HCT116 (cell line): ENCODE measurements around the gene PPIL1. TPM values are rescaled to one million over a fixed set of nuclear protein-coding genes. Genes with fewer than 3 reads are reported as not detected.

ENCODE experiments used
- ATAC-seq: fragments of 200-7000 bp; cut with Tn5 transposase; 2 replicates; pipeline ENCODE4 v1.9.1; 2020; ENCODE audit warnings: mild to moderate bottlenecking, moderate library complexity
- BruUV-seq: library from RNA; stranded (reverse); fragments of 400-500 nt; replicated peaks from 2 replicates; lab custom pipeline; 2021; lab: Mats Ljungman, UMichigan
- CTCF ChIA-PET: fragments of 300-600 bp; sonication (Branson Sonifier 250); formaldehyde crosslinking; loops from one replicate; lab custom pipeline; 2021; ENCODE audit warnings: antibody characterized with exemption; lab: Charles Lee
- POLR2A ChIA-PET: fragments of 300-600, 350-600 bp; sonication (Branson Sonifier 250); formaldehyde crosslinking; loops from one replicate; lab custom pipeline; 2021; ENCODE audit warnings: antibody characterized with exemption; lab: Charles Lee
- RAD21 ChIA-PET, 2 experiments: fragments of 300-600 bp; sonication (Branson Sonifier 250); formaldehyde crosslinking; loops; one replicate each; lab custom pipeline; 2023; ENCODE audit warnings: low total read pairs in 2 of 2; ENCODE audit not compliant: uncharacterized antibody in 2 of 2, unreplicated experiment in 2 of 2, low non-redundant PET in 1 of 2; lab: Charles Lee
- DNase-seq: peaks from one replicate; pipeline ENCODE4 v3.0.0-alpha.2; 2010; ENCODE audit warnings: low read depth, low spot score
- H2AFZ ChIP-seq: fragments of 200-600 bp; shearing (Covaris generic), sonication (generic); 2 replicates; pipeline ENCODE4 v1.6.1; 2017; ENCODE audit warnings: low read depth, mixed run types, mixed read lengths, antibody characterized with exemption, low read length; ENCODE audit not compliant: poor library complexity, severe bottlenecking
- H3K27ac ChIP-seq: 2 replicates; pipeline ENCODE4 v1.5.1; 2012; ENCODE audit warnings: low read depth, low read length
- H3K27me3 ChIP-seq: fragments of 200-600 bp; sonication (generic); 2 replicates; pipeline ENCODE4 v1.6.1; 2016; ENCODE audit warnings: mixed run types, low read length, mixed read lengths; ENCODE audit not compliant: insufficient read depth
- H3K36me3 ChIP-seq, 2 experiments: fragments of 200-500 bp in 1 of 2; fragments of 200-600 bp in 1 of 2; sonication (Bioruptor generic) in 1 of 2; sonication (generic) in 1 of 2; 2 replicates each; pipeline versions ENCODE4 v1.5.1 to v1.6.1; 2014 to 2016; ENCODE audit warnings: low read length in 2 of 2, inconsistent platforms in 1 of 2, mixed read lengths in 1 of 2, mixed run types in 1 of 2; ENCODE audit not compliant: insufficient read depth in 2 of 2, control insufficient read depth in 1 of 2
- H3K4me1 ChIP-seq, 2 experiments: fragments of 200-600 bp in 1 of 2; sonication (generic) in 1 of 2; 2 replicates each; pipeline versions ENCODE4 v1.5.1 to v1.6.1; 2012 to 2017; ENCODE audit warnings: low read length in 2 of 2, inconsistent platforms in 1 of 2, mild to moderate bottlenecking in 1 of 2, mixed read lengths in 1 of 2, mixed run types in 1 of 2, moderate library complexity in 1 of 2; ENCODE audit not compliant: insufficient read depth in 2 of 2, control insufficient read depth in 1 of 2
- H3K4me2 ChIP-seq: fragments of 200-600 bp; sonication (generic); 2 replicates; pipeline ENCODE4 v1.6.1; 2017; ENCODE audit warnings: mixed run types, low read length, mixed read lengths
- H3K4me3 ChIP-seq, 2 experiments: fragments of 200-600 bp in 1 of 2; sonication (generic) in 1 of 2; replicated peaks in 1 of 2; 2 replicates each; pipeline ENCODE4 v1.5.1; 2011 to 2016; ENCODE audit warnings: low read length in 2 of 2, control low read depth in 1 of 2, low read depth in 1 of 2, mild to moderate bottlenecking in 1 of 2, mixed read lengths in 1 of 2, mixed run types in 1 of 2
- H3K79me2 ChIP-seq: fragments of 200-600 bp; sonication (generic); 2 replicates; pipeline ENCODE4 v1.6.1; 2017; ENCODE audit warnings: mild to moderate bottlenecking, mixed run types, low read length, moderate library complexity, mixed read lengths; ENCODE audit not compliant: insufficient read depth
- H3K9ac ChIP-seq: fragments of 200-600 bp; sonication (generic); 2 replicates; pipeline ENCODE4 v1.6.1; 2016; ENCODE audit warnings: low read length, mixed read lengths
- H3K9me2 ChIP-seq: fragments of 200-600 bp; sonication (generic), shearing (Covaris generic); 2 replicates; pipeline ENCODE4 v1.6.1; 2017; ENCODE audit warnings: mixed run types, mild to moderate bottlenecking, moderate library complexity; ENCODE audit not compliant: insufficient read depth
- H3K9me3 ChIP-seq, 2 experiments: fragments of 200-500 bp in 1 of 2; fragments of 200-600 bp in 1 of 2; sonication (Bioruptor generic) in 1 of 2; sonication (generic) in 1 of 2; 2 replicates each; pipeline ENCODE4 v1.6.1; 2014 to 2017; ENCODE audit warnings: low read length in 2 of 2, mixed read lengths in 2 of 2, inconsistent platforms in 1 of 2, low read depth in 1 of 2, mild to moderate bottlenecking in 1 of 2, mixed run types in 1 of 2, moderate library complexity in 1 of 2; ENCODE audit not compliant: control insufficient read depth in 1 of 2, insufficient read depth in 1 of 2
- H4K20me1 ChIP-seq: fragments of 200-600 bp; sonication (generic), shearing (Covaris generic); 2 replicates; pipeline ENCODE4 v1.6.1; 2017; ENCODE audit warnings: mixed run types, mild to moderate bottlenecking, moderate library complexity; ENCODE audit not compliant: insufficient read depth
- CEBPB ChIP-seq: IDR thresholded peaks from 2 replicates; pipeline ENCODE4 v1.6.1; 2012; ENCODE audit warnings: low read depth
- ELF1 ChIP-seq: IDR thresholded peaks from 2 replicates; pipeline ENCODE4 v1.6.1; 2012; ENCODE audit warnings: low read depth, borderline replicate concordance
- RAD21 ChIP-seq: IDR thresholded peaks from 2 replicates; pipeline ENCODE4 v1.6.1; 2012; ENCODE audit warnings: low read depth, mild to moderate bottlenecking
- SIN3A ChIP-seq: IDR thresholded peaks from 2 replicates; pipeline ENCODE4 v1.6.1; 2012; ENCODE audit warnings: low read depth
- SP1 ChIP-seq: IDR thresholded peaks from 2 replicates; pipeline ENCODE4 v1.6.1; 2012; ENCODE audit warnings: low read depth
- SRF ChIP-seq: IDR thresholded peaks from 2 replicates; pipeline ENCODE4 v1.6.1; 2012; ENCODE audit warnings: low read depth
- ZNF274 ChIP-seq: fragments of 200-500 bp; sonication (Bioruptor generic); IDR thresholded peaks from 2 replicates; pipeline ENCODE4 v1.6.1; 2014; ENCODE audit warnings: mild to moderate bottlenecking, low read depth, low read length, inconsistent platforms
- intact Hi-C: fragments of 100-400 bp; cut with micrococcal nuclease; formaldehyde crosslinking; loops from 2 replicates; pipeline ENCODE4 v1.10.0; 2022
- total RNA-seq: library from RNA; stranded (reverse); gene quantifications from one replicate; pipeline ENCODE4 v1.2.1, GENCODE V29; 2021; ENCODE audit not compliant: unreplicated experiment
- TF ChIP-seq, protein P1 (sequence below): IDR thresholded peaks from 2 replicates; pipeline ENCODE4 v1.6.1; 2012
- TF ChIP-seq, protein P2 (sequence below), 3 experiments: fragments of 200-600 bp in 1 of 3; sonication (generic) in 1 of 3; IDR thresholded peaks in 2 of 3; conservative IDR thresholded peaks in 1 of 3; 2 replicates each; pipeline ENCODE4 v1.5.1; 2012 to 2017; ENCODE audit warnings: low read depth in 2 of 3, low read length in 2 of 3, antibody characterized with exemption in 1 of 3, borderline replicate concordance in 1 of 3, control low read depth in 1 of 3, mild to moderate bottlenecking in 1 of 3, mixed read lengths in 1 of 3, mixed run types in 1 of 3, moderate library complexity in 1 of 3; ENCODE audit not compliant: insufficient read depth in 1 of 3

The PPIL1 gene
- total RNA-seq, 1 experiment from 2014 or later = 42.0 TPM

DNA sequence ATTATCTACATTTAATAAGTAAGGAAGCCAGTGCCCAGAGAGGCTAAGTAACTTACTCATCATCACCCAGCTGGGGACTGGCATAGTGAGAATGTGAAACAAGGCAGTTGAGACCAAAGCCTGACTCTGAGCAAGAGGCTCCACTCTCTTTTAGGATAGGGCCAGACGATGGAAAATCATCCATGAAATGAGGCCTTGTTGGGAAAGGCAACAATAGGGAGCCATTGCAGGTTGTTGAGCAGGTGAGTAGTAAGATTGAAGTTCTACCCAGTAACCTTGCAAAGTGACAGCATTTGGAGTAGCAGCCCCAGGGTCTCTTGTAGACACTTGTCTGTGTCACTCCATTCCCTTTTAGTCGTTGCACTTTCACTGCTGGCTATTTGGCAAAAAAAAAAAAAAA, 32.8 kb downstream of the PPIL1 start:
- ATAC-seq = no peak
- no peaks in the 10 kb centered on the region for H4K20me1 ChIP-seq
- no TSS peak for BruUV-seq
- H3K27me3 ChIP-seq = peaks cover 10% of the 10 kb centered on the region; the same call in 1 of the 2 replicates
- RAD21 ChIA-PET = no interaction called here
- H3K9me2 ChIP-seq = no peaks in the 10 kb centered on the region
- CTCF ChIA-PET = interaction anchor here (1.2 kb wide), 1 partner anchor 10 kb away, joined by 3 read pairs; no protein-coding TSS in a partner anchor
- no peak for DNase-seq
- intact Hi-C loops = no loop called here
- H3K9ac ChIP-seq = no peak overlapping the region
- no peaks in the 10 kb centered on the region for H3K36me3 ChIP-seq
- H2AFZ ChIP-seq = no peak overlapping the region
- TF ChIP-seq SRF (no peak), CEBPB (no peak), ELF1 (no peak), SP1 (no peak), SIN3A (no peak), RAD21 (no peak), ZNF274 (no peak)
- TF ChIP-seq, protein P1, sequence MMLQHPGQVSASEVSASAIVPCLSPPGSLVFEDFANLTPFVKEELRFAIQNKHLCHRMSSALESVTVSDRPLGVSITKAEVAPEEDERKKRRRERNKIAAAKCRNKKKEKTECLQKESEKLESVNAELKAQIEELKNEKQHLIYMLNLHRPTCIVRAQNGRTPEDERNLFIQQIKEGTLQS = no peak
- TF ChIP-seq, protein P2, sequence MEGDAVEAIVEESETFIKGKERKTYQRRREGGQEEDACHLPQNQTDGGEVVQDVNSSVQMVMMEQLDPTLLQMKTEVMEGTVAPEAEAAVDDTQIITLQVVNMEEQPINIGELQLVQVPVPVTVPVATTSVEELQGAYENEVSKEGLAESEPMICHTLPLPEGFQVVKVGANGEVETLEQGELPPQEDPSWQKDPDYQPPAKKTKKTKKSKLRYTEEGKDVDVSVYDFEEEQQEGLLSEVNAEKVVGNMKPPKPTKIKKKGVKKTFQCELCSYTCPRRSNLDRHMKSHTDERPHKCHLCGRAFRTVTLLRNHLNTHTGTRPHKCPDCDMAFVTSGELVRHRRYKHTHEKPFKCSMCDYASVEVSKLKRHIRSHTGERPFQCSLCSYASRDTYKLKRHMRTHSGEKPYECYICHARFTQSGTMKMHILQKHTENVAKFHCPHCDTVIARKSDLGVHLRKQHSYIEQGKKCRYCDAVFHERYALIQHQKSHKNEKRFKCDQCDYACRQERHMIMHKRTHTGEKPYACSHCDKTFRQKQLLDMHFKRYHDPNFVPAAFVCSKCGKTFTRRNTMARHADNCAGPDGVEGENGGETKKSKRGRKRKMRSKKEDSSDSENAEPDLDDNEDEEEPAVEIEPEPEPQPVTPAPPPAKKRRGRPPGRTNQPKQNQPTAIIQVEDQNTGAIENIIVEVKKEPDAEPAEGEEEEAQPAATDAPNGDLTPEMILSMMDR (IDR thresholded peaks at IDR 0.05 in 2 of 3, conservative IDR thresholded peaks at IDR 0.05 in 1 of 3; ENCODE audit: borderline replicate concordance in 1 of 3, insufficient read depth in 1 of 3, low read depth in 2 of 3, low read length in 2 of 3) = no peak
- no peak overlapping the region for H3K4me2 ChIP-seq
- POLR2A ChIA-PET = no interaction called here
- no peaks in the 10 kb centered on the region for H3K79me2 ChIP-seq
- H3K4me1 ChIP-seq = peaks cover 0 to 7% of the 10 kb centered on the region in 2 experiments; a peak in 1 of 4 replicates
- H3K4me3 ChIP-seq = no peak overlapping the region
- no peak overlapping the region for H3K27ac ChIP-seq
- H3K9me3 ChIP-seq = no peaks in the 10 kb centered on the region
